GM12873 (cell line): ENCODE measurements around the gene NPTX2.

Experiments used
- TF ChIP-seq, protein P1 (sequence below): IDR thresholded peaks from 2 replicates; pipeline ENCODE4 v1.5.1; 2012; ENCODE audit warnings: low read depth, mild to moderate bottlenecking, moderate library complexity, low read length, control low read depth; ENCODE audit not compliant: insufficient read depth; ENCODE audit errors: missing control alignments

Gene NPTX2

DNA sequence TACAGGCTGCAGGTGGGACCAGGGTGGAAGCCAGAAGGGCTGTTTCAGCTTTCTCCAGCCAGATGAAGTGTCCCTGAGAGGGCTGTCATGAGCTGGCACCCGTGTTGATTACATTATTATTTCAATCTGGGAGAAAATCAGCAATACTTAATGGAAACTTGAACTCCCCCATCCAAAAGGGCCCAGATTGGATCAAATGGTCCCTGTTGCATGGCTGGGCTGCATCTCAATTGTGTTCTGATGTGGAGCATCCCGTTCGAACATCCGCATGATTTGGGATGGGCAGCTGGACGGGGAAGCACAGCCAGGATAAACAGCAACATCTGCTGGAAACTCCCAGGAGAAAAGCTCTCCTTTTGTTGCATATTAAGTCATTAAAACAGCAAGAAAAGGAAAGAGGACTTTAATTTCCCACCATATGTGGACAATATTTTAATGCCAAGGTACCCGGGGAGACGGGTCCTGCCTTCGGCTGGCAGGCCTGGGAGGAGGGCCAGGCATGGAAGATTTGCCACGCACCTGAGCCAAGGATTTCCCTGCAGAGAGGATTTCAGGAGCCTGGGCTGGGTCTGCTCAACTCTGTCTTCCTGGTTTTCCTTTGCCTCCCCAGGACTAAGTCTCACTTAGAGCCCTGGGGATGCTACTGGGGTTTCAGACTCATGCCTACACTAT, 52.4 kb downstream of the NPTX2 start:
- TF ChIP-seq, protein P1, sequence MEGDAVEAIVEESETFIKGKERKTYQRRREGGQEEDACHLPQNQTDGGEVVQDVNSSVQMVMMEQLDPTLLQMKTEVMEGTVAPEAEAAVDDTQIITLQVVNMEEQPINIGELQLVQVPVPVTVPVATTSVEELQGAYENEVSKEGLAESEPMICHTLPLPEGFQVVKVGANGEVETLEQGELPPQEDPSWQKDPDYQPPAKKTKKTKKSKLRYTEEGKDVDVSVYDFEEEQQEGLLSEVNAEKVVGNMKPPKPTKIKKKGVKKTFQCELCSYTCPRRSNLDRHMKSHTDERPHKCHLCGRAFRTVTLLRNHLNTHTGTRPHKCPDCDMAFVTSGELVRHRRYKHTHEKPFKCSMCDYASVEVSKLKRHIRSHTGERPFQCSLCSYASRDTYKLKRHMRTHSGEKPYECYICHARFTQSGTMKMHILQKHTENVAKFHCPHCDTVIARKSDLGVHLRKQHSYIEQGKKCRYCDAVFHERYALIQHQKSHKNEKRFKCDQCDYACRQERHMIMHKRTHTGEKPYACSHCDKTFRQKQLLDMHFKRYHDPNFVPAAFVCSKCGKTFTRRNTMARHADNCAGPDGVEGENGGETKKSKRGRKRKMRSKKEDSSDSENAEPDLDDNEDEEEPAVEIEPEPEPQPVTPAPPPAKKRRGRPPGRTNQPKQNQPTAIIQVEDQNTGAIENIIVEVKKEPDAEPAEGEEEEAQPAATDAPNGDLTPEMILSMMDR: no peak

DNA sequence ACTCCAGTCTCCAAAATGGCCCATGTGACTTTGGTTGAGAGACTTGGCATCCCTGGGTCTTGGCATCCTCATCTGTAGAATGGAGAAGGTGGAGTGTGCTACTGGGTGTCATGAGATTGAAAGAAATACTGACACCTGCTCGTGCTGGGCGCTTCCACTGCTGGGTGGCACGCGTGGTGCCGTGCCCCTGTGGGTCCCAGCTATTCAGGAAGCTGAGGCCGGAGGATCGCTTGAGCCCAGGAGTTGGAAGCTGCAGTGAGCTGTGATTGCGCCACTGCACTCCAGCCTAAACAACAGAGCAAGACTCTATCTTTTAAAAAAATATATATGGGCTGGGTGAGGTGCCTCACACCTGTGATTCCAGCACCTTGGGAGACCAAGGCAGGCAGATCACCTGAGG, 53.1 kb downstream of the NPTX2 start:
- TF ChIP-seq, protein P1: no peak

DNA sequence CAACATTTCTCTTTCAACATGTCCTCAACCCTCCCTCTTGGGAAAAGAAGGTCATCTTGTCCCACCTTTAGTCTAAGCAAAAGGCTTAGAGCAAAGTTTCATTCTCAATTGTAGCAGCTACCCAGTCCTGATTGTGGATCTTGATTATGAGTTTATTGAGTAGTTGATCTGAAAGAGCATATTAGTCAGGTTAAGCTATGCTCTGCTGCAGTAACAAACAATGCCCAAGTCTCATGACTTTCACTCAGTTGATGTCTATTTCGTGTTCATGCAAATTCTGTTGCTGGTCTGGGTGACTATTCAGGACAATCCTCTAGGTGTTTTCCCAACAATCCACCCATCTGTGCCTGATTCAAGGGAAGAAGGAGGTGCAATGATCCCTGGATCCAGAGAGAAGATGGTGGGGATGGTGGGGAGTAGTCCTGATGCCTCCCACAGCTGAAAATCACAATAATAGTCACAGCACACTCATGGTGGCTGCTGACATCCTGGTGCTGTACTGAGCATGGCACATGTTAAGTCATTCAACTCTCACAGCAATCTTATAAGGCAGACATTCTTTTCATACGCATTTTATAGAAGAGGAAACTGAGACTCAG, 54.7 kb downstream of the NPTX2 start:
- TF ChIP-seq, protein P1: no peak

DNA sequence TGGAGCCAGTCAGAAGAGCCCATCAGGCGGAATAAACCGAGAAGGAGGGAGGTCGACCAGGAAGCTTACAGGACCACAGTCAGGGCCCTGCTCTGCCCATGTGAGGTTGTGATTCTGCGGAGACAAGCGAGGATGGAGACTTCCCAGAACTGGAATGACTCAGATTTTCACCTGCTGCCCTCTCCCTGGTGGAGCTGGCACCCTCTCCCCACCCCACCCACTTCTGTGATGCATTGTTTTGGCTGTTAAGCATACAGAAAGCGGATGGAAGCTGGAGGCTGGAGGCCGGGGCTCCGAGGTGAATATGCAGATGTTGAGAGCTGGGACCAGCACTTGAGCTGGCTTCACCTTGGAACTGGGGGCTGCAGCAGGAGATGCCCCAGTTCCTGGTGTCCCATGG, 57.4 kb downstream of the NPTX2 start:
- TF ChIP-seq, protein P1: no peak

DNA sequence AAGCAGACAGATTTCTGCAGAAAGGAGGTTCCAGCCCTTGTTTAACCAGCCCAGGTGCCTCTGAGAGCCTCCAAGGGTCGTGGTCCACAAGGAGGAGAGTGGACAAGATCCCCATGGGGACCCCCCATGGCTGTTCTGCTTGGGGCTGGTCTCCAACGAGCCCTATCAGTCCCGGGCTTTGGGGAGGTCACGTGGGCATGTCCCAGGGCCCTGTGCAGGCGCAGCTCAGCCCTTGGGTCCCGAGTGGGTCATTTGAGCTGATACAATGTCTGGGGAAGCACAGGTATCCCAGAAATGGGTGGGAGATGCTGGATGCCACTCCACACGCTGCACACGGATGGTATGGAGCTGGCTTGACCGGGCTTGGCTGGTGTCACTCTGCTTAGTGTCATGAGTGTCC, 57.8 kb downstream of the NPTX2 start:
- TF ChIP-seq, protein P1: no peak

DNA sequence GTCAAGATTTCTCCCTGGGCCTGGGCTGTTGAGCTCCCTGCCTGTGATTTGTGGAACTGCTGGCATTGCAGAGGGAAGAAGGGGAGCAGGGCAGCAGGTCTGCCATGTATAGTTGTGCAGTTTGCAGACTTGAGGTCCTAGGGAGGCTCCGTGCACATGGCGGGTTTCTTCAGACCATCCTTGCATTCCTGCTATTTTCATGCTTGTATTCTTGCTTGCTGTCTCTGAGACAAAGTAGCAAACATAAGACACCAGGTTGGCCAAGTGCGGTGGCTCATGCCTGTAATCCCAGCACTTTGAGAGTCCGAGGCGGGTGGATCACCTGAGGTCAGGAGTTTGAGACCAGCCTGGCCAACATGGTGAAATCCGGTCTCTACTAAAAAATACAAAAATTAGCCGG, 61.1 kb downstream of the NPTX2 start:
- TF ChIP-seq, protein P1: no peak
